ENCODE results near the gene CYP2E1.

Gene CYP2E1

DNA sequence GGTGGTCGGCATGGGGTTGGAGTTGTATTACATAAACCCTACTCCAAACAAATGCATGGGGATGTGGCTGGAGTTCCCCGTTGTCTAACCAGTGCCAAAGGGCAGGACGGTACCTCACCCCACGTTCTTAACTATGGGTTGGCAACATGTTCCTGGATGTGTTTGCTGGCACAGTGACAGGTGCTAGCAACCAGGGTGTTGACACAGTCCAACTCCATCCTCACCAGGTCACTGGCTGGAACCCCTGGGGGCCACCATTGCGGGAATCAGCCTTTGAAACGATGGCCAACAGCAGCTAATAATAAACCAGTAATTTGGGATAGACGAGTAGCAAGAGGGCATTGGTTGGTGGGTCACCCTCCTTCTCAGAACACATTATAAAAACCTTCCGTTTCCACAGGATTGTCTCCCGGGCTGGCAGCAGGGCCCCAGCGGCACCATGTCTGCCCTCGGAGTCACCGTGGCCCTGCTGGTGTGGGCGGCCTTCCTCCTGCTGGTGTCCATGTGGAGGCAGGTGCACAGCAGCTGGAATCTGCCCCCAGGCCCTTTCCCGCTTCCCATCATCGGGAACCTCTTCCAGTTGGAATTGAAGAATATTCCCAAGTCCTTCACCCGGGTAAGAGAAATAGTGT lies at the start of gene CYP2E1:
Gene CYP2E1, plus strand, starts transcription at position 407 of the 632 bp plus-strand sequence. Its CDS starts 33 bp downstream, at position 440.
- DNase-seq (ENCODE audit: low read depth), result no peak
- no peak within 1 kb of the TSS for H3K4me3 ChIP-seq (ENCODE audit: low read depth, low read length)

DNA sequence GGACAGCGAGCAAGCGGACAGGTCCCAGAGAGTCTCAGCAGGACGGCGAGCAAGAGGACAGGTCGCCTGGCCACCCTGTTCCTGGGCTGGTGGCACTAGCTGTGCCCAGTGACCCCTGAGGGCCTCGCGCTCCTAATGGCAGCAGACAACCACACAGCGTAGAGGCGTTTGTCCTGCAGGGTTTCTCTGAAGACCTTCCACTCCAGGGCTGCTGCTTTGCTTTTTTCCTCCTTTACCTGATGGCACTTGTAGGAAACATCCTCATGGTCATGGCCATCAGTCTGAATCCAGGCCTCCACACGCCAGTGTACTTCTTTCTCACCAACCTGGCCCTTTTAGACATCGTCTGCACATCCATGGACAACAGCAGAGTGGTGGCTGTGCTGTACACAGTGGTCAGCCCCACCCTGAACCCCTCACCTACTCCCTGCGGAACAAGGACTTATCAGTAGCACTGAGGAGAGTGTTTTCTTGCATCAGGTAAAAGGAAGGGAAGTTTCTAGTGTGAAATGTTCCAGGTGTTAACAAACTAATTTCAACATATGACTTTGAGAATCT lies 46.0 kb upstream of the CYP2E1 start:
- TF ChIP-seq, protein P1, sequence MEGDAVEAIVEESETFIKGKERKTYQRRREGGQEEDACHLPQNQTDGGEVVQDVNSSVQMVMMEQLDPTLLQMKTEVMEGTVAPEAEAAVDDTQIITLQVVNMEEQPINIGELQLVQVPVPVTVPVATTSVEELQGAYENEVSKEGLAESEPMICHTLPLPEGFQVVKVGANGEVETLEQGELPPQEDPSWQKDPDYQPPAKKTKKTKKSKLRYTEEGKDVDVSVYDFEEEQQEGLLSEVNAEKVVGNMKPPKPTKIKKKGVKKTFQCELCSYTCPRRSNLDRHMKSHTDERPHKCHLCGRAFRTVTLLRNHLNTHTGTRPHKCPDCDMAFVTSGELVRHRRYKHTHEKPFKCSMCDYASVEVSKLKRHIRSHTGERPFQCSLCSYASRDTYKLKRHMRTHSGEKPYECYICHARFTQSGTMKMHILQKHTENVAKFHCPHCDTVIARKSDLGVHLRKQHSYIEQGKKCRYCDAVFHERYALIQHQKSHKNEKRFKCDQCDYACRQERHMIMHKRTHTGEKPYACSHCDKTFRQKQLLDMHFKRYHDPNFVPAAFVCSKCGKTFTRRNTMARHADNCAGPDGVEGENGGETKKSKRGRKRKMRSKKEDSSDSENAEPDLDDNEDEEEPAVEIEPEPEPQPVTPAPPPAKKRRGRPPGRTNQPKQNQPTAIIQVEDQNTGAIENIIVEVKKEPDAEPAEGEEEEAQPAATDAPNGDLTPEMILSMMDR (IDR thresholded peaks at IDR 0.05; ENCODE audit: insufficient read depth, low read depth, low read length, missing control alignments), result no peak
- no peak for DNase-seq (ENCODE audit: low read depth)
- H3K4me3 ChIP-seq (ENCODE audit: low read depth, low read length), result no peak overlapping the region

More for the DNA sequence above, at the start of gene CYP2E1:
- TF ChIP-seq, protein P1 (IDR thresholded peaks at IDR 0.05; ENCODE audit: insufficient read depth, low read depth, low read length, missing control alignments), result no peak

DNA sequence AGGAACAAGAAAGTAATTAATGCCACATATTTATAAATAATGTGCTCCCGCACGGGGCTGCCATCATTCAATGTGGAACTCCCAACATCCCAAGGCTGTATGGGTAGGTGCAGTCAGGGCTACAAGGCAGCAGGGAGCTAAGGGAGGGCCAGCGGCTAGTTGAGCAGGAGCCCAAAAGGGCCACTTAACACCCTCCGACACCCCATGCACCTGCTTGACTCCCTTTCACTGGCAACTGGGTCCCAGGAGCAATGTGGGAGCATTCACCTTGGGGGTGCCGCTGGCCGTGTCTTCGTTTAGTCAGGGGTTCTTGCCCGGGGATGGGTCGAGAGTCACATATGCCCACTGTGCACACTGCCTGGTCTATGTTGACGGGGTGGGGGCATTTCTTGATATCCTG lies 45.5 kb upstream of the CYP2E1 start:
- no peak overlapping the region for H3K4me3 ChIP-seq (ENCODE audit: low read depth, low read length)
- TF ChIP-seq, protein P1 (IDR thresholded peaks at IDR 0.05; ENCODE audit: insufficient read depth, low read depth, low read length, missing control alignments), result no peak
- DNase-seq (ENCODE audit: low read depth), result no peak

DNA sequence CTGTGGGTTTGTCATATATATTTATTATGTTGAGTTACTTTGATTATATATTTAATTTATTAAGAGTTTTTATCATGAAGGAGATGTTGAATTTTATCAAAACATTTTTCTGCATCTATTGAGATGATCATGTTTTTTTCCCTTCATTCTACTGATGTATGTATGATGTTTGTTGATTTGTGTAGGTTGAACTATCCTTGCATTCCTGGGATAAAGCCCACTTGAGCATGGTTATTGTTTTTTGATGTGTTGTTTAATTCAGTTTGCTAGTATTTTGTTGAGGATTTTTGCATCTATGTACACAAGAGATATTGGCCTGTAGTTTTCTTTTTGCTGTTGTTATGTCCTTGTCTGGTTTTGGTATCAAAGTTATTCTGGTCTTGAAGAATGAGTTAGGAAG lies 42.3 kb upstream of the CYP2E1 start:
- TF ChIP-seq, protein P1 (IDR thresholded peaks at IDR 0.05; ENCODE audit: insufficient read depth, low read depth, low read length, missing control alignments), result no peak
- no peak overlapping the region for H3K4me3 ChIP-seq (ENCODE audit: low read depth, low read length)
- no peak for DNase-seq (ENCODE audit: low read depth)

DNA sequence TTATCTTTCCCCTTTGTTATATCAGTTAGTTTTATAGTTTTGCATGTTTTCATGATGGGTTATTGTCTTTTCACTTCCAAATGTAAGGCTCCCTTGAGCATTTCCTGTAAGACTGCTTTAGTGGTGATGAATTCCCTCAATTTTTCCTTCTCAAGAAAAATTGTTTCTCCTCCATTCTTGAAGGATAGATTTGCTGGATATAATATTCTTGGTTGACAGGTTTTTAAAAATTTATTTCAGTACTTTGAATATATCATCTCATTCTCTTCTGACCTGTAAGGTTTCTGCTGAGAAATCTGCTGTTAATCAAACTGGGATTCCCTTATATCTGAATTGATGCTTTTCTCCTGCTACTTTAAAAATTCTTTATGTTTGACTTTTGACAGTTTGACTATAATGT lies 40.1 kb upstream of the CYP2E1 start:
- no peak for DNase-seq (ENCODE audit: low read depth)
- TF ChIP-seq, protein P1 (IDR thresholded peaks at IDR 0.05; ENCODE audit: insufficient read depth, low read depth, low read length, missing control alignments), result no peak
- H3K4me3 ChIP-seq (ENCODE audit: low read depth, low read length), result no peak overlapping the region

DNA sequence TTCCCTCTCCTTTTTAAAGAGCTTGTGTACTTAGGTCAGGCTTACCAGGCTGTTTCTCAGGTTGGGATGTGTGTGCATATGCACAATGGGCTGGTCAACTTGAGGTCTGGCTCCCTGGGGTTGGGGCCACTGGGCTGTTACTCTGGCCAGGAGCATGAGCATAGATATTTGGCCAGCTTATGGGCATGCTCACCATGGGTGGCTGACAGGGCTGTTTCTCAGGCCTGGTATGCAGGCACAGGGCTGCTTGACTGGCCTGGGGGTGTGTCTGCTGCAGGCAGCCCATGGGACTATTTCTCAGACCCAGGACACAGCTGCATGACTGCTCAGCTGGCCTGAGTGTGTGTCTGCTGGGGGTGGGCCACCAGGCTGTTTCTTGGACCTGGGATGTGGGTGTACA lies 38.8 kb upstream of the CYP2E1 start:
- TF ChIP-seq, protein P1 (IDR thresholded peaks at IDR 0.05; ENCODE audit: insufficient read depth, low read depth, low read length, missing control alignments), result no peak
- DNase-seq (ENCODE audit: low read depth), result no peak
- H3K4me3 ChIP-seq (ENCODE audit: low read depth, low read length), result no peak overlapping the region

Measured in GM12865 (cell line).